Stimulated activated CD4-positive, alpha-beta T cell treated with anti-CD3 and anti-CD28 coated beads, Interleukin-4, amount 100 ng/mL, for 24 hours (primary cell): ENCODE results near the gene HOXB9.
A peak's percentile ranks its signal among the peaks of the same experiment; 100 is the strongest.

Experiments
- DNase-seq: peaks from one replicate; pipeline ENCODE4 v3.0.0-alpha.2; 2020

HOXB9 gene

DNA sequence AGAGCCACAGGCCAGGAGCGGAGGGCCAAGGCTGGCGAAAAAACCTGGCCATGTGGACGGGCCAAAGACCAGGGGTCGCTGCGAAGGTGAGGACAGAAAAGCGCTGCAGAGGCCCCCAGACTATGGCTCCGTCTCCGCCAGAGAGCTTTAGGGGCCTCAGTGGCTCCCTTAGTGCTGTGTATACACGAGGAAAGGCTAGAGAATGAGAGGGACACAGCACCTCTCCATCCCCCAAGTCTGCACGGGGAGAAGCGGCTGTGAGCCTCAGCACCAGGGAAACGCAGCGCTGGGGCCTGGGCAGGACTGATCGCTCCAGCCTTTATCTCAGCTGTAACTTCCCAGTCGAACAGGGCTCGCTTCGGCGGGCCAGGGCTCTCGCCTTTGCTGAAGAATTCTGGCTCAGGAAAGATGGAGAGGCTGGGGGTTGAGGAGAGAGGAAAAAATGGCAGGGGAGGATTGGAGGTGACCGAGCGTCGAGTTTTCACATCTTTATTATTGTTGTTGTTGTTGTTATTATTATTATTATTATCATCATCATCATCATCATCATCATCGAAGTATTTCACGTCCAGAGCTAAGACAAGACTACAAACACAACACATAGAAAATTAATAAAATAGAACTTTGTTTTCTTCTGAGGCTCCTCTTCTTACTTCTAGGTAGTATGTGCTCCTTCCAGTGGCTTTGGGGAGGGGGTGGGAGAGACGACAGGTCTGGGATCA, 30.7 kb downstream of the HOXB9 start:
- no peak for DNase-seq

DNA sequence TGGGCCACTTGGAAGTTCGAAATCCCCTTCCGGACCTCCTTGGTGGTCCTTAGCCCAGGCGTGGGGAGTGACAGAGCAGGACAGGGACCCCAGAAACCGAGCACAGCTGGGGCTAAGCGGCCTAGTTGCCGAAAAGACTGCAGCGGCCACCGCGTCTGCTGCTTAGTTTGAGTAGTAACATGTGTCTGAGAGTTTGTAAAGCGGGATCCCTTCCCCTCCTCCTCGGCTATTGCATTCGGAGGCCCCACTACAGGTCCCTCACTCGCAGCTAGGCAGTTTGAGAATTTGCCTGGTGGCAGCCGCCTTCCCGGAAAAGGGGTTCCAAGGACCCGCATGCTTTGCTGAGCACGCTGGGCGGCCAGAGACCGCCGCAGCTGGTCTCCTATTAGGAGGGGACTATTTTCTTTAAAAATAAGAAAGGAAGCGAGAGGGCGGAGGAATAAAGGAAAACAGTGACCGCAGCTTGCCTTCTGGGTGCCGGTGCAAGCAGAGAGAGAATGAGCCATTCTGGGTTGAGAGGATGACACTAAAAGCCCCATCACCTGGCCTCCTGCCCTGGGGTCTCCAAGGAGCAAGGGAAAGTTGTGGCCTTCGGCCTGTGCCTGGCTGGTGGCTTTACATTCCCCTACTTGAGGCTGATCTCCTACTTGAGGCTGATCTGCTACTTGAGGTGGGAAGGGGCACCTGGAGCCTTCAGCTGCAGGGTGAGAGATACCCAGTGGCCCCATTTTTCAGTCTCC, 31.4 kb downstream of the HOXB9 start:
- DNase-seq, result no peak

DNA sequence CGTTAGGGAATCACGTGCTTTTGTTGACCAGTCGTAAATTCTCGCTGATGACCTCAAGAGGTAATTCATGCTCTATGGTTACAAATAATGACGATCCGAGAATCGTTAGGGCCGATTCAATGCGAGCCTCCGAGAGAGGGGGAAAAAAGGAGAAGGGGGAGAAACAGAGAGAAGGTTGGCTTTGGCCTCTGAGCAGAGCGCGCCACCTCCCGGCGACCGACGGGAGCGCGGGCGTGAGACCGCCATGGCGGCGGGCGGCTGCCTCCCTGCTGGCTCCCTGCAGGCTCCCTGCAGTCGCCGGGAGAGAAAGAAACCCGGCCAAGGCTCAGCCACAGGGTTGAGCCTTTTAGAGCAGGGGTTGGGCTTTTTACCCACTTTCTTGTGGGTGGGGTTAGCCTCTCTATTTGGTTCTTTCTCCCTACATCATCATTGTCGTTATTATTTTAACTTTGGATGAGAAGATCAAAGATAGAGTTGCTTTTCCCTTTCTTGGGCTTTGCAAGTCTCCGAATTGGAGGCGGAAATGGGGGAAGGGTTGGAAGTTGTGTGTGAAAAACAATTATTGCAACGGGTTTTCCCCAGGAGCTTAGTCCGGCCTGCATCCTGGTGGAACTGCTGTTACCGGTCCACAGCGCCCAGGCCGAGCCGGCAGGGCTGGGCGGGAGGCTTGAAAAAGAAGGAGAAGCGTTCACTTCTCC, 32.2 kb downstream of the HOXB9 start:
- peak; percentile 84 for DNase-seq

DNA sequence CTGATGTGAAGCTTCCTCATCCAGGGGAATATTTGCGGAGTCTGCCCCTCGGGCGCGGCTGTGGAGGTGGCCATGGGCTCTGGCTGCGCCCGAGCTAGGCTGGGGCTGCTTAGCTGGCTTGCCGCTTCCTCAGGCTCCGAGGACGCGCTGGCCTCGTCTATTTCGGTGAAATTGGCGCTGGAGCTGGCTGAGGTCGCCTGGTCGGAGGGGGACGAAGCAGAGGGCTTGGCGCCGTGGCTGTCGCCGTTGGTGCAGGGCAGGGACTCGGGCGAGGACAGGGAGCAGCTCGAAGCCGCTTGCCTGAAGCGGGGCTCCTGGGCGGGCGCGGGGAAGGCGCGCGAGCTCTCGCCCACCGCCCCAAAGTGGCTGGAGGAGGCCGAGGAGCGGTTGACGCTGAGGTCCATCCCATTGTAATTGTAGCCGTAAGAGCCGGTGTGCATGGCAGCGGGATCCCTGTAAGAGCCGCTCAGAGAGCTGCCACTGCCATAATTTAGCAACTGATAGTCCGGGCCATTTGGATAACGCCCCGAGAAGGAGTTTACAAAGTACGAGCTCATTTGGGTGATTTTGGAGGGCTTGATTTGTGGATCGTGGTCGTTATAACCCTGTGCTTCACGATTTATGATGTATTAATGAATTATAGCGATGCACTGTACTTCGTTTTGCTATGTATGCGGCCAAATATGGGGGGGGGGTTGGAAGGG, 32.9 kb downstream of the HOXB9 start, which contains the start of gene HOXB5:
HOXB5 (minus strand) TSS at position 654 of the 704 bp plus-strand sequence; CDS start at position 557, 97 bp downstream.
- no peak for DNase-seq

DNA sequence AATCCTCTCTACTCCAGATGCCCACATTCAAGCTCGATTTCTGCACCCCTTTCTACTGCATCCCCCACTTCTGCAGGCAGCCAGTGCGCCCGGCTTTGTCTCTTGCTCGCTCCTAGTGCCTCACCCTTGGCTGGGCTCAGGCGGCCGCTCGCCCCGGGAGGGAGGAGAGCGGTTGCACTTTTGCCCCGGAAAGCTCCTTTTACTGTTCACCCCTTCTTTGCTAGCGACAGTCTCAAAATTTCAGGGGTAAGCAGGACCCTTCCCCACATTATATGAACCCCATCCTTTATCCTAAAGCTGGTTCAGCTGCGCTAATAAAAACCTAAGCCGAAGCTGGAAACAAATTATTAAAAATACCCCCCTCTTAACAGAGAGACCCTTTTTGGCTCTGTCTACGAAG, 33.6 kb downstream of the HOXB9 start:
- DNase-seq, result no peak

DNA sequence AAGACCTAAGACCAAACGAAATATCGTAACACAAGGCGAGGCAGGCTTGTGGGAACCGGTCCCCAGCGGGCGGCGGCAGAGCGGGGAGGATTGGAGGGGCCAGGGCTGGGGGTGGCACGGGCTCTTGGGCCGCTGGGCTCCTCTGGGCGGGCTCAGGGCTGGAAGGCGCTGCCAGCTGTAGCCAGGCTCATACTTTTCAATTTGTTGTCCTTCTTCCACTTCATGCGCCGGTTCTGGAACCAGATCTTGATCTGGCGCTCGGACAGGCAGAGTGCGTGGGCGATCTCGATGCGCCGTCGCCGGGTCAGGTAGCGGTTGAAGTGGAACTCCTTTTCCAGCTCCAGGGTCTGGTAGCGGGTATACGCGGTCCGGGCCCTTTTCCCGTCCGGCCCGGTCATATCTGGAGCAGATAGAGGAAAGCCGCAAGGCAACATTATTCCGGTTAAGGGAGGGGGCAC, 34.1 kb downstream of the HOXB9 start:
- no peak for DNase-seq

DNA sequence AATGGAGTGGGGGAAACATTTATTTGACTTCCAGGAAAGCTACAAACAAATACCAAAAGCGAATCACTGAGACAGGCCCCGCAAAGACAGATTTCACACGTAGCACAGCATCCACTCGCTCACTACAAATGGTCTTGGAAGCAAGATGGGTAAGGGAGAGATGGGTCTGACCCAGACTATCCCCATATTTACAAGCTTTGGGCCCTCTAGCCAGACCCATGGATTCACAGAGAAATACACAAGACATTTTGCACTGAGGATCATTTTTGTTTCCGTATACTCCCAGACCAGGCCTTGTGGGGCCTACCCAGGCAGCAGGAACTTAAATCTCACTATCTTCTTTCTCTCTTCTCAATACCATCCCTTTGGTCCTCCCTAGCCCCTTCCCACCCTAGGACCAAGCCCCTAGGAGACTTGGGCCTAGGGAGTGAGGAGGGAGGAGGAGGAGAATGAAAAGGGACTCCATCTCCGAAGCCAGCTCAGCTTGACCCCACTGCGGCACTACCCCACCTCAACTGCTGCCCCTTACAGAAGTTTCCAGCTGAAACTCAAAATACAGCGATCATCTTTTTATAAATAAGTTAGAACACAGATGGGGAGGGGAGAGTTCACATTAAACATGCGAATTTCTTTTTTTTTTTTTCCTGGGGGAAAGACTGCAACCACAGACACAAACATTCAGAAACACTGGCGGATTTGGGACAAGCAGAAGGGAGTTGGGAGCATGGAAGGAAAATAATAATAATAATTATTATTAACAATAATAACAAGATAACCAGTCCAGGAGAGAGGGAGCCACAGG, 34.7 kb downstream of the HOXB9 start:
- no peak for DNase-seq

DNA sequence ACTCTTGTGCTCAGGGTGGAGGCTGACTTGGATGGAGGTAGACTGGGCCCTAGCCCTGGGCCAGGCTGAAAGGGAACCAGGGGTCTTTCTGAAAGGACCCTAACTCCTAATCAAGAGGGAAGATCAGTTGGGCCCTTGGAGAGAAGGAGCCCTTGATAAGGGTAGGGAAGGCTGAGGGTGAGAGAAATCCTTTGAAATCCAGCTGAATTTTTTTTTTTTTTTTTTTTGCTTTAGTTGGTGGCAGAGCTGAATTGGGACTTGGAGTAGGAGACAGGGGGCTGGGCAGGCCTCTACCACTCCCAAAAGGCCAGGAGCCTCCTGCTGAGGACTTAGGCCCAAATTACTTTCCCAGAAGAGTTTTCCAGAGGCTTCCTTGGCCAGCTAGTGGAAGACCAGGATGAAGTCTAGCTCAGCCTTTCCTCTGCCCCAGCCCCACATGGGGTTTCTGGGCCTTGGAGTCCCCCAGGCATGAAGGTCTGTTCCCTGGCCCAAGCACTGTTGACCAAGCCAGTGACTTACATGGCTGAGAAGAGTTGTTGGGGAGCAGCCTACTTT, 35.5 kb downstream of the HOXB9 start:
- no peak for DNase-seq

DNA sequence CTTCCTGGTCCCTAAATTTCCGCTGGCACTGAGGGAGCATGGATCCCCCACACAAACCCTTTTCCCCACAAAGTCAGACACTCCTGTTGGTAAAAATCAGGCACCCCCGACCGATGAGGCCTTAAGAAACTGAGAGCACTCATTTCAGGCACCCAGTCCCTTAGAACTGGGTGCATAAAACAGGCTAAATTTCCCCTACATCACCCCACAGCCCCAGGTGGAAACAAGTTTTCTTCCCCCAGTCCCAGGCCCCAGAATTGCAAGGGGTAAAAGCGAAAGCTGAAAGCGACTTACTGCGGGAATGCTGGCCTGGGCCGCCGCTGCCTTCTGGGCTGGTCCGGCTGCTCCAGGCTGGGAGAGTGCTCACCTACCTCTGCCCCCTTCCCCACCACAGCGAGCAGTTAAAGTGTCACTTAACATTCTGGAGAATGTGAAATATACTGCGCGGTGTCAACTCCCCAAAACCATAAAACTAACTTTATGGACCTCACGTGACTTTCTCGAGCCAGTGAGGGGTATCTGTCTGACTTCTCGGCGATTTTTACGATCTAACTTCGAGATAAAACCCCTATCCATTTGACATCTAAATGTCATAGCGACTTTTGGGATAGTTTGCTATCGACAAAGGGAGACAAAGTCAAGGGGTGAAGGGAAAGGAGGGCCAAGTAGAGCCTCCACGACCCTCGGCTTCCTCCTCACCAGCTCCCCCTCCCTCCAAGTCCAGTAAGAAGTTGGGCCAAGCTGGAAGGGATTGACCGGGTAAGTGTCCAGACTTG, 36.1 kb downstream of the HOXB9 start, which contains the start of gene HOXB3:
HOXB3 (minus strand) TSS at position 411 of the 776 bp plus-strand sequence. CDS start 37,767 bp downstream, outside the sequence.
- DNase-seq, result no peak

DNA sequence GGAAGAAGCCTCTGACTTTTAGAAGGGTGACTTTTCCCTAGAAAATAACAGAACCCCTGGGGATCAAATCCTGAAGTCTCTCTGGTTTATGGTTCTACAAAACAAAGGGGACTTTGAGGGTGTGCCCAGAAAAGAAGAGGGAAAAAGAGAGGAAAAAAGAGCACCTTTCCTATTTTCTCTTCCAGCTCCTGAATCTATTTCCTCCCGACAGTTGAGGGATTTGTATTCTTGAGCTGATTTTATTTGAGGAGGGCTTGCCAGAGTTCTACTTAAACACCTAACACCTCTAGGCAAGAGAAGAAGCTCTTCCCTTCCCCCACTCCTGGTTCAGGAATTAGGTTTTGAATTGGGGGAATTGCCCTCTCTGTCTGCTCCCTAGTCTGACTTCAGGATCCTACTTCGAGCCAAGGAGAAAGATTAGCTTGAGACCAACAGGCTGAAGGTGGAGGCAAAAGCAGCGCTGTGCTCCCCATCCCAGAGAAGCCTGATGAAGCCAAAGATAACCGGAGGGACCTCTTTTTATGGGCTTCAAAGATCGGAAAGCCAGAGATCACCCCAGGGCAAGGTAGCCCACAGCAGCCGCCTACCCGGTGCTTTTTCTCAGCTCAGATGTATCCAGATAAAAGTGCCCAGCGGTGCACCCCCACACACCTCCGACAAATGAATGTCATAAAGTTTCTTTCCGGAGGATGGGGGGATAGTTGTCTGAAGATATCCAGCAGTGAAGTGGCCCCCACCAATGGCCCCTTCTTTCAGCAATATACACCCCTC, 36.9 kb downstream of the HOXB9 start:
- DNase-seq, result no peak

DNA sequence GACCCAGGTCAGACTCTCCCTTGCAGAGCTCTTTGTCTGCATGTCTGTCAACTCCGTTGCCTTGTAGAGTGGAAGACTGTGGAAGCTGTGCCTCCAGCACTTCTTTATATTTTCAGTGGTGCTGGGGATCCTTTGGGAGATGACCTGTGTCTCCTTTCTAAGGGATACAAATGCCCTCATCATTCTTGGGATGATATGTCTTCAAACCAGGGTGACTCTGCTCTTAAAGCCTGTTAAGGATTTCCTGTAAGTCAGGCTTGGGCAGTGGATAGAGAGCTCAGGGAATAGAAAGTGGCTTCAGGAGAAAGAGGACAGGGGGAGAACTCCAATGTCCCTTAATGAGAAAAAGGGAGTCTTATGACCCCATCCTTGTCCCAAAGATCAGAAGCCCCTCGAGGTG, 37.6 kb downstream of the HOXB9 start:
- no peak for DNase-seq

DNA sequence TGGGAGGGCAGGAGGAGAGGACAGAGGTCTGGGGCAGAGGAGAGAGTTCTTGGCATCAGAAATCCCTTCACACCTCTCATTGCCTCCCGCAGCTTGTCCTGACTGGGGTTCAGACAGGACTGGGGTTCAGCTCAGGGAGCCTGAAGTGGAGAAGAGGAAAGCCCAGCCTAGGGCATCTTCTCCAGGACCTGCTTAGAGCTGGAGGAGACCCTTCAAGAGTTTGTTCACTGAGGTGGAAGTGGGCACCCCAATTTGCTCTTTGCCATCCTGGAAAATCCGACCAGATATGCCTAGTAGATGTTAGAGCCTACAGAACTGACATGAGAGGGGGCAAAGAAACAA, 38.1 kb downstream of the HOXB9 start:
- no peak for DNase-seq

DNA sequence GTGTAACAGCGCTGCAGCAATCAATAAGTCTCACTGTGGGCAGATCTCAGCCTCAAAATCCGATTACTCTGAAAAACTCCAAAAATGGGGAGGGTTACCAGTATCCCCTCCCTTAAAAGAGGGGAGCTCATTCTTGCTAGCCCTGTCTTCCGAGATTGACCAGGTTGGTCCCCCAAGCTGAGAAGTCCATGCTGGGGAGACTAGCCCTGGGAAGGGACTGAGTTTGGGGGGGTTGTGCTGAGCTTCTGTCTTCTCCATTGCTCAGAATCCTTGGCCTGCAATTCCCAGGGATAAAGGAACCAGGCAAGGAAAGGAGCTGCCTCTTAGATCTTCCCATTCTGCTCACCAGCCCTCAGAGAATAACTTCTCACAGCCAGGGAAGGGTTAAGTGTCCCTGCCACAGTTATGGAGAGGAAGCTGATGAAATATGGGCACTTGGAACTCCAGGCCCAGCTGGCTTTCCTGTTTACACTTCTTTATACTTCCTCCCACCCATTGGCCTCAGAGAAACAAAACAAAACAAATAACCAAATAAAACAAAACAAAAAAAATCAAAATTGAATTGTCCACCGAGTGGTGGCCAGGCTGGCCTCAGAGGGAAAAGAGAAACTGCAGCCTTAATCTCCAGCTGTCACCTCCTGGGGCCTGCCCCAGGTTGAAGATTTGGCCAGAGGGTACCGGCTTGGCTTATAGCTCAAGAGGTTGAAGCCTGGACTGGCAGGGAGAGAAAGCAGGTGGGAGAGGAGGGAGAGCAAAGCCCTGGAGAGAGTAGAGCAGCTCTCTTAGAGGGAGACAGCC, 38.7 kb downstream of the HOXB9 start:
- DNase-seq, result no peak

DNA sequence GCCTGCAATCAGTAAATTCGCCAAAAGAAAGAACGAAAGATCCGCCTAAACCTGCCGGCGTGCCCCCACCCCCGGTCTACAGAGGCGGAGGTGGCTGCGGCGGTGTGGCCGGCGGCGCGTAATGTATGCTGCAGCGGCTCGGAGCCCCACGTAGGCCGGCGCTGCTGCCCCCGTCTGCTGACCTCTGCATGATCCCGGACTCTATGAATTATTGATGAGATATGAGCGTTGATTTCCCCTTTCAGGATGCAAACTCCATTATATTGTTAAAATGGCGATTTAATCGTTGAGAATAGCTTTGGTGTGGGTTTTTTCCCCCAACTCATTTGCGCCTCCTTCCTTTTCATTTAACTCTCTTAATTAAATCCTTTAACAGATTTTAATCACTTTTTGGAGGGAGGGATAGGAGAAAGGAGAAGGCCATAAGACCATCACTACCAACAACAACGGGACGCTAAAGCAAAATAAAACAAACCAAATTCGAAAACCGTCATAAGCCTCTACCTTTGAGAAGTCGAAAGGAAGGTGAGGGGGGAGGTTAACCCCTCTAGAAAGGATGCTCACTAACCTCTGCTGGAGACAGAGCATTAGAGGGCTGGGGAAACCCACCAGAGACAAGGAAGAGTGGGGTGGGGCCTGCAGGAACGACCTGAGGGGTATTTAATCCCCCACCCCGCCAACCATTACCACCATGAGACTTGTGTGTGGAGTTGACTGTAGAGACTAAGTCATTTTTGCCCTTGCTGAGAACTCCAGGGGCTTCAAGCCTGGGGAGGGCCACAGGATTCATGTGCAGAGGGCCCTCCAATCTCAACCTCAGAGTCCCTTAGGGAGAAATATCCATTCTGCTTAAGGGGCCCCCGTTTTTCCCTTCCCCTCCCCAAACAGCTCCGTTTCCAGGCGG, 39.6 kb downstream of the HOXB9 start:
- DNase-seq, result no peak

DNA sequence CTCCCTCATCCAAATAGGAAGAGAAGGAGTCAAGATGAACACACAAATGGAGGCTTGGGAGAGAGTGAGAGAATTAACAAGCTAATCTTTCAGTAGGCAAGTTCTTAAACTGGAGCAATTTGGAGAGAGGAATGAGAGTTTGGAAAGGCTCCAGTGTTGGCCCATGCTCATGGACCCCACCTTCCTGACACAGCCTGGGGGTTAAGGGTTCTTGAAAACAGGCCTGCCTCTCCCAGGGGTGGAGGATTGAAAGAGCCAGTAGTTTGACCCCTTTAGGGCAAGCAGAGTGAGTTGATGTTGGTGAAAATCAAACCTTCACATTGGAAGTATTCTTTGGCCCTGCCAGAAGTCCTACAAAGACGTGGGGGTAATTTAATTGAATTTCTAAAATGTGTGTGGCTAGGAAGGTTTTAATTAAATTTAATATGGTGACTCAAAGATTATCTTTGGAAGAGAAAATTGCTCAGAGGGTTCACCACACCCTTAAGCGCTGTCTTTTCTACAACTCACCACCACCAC, 41.9 kb downstream of the HOXB9 start:
- no peak for DNase-seq

DNA sequence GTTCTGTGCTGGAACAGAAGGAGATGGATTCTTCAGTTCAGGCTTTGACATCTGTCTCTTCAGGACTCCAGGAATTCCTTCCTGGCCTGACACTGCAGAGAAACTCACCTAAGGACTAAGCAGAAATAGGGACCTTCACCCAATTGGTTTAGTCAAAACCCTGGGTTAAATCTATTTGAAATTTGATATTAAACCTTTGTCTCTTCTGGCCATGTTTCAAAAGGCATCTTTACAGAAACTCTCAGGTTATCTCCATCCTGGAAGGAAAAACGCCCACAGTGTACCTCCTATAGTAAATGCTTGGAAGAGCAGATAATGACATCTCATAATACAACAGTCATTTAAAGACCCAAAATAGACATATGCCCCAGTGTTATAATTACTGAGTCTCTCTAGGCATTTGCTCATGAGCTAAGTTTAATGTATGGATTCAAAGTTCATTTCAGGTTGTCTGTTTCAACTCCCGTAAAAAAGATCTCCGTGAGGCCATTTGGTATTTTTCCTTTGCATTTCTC, 42.4 kb downstream of the HOXB9 start:
- no peak for DNase-seq

DNA sequence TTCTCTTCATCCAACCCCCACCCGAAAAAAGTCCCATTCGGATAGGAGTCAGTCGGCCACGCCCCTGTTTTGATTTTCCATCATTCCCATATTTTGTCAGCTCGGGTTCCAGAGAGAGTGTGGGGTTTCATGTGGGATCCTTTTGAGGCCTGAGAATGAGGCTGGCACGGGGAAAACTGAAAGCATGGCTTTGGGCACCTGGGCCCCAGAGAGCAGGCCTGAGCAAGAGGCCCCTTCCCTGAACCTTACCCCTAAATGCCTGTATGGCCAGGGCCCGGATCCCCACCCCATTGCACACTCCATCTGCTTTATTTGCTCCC, 43.4 kb downstream of the HOXB9 start:
- DNase-seq, result no peak
